Mesenchymal stem cell (in vitro differentiated cells and primary cell): Measurements from ENCODE around the gene SHC3.

Experiments used
- DNase-seq: peaks from one replicate; pipeline ENCODE4 v3.0.0-alpha.2; 2013
- H2AFZ ChIP-seq: one replicate; pipeline ENCODE4 v1.6.1; 2013; ENCODE audit warnings: low read depth, mild to moderate bottlenecking, control low read depth, inconsistent platforms, low read length, moderate library complexity
- H2AK5ac ChIP-seq: 2 replicates; pipeline ENCODE4 v1.6.1; 2013; ENCODE audit warnings: low read length, moderate library complexity, mild to moderate bottlenecking, inconsistent platforms; ENCODE audit not compliant: severe bottlenecking
- H2BK120ac ChIP-seq: one replicate; pipeline ENCODE4 v1.6.1; 2013; ENCODE audit warnings: low read depth, mild to moderate bottlenecking, inconsistent platforms, low read length, moderate library complexity
- H2BK12ac ChIP-seq, 2 experiments: one replicate each; pipeline ENCODE4 v1.6.1; 2013; ENCODE audit warnings: inconsistent platforms in 2 of 2, low read length in 2 of 2, mild to moderate bottlenecking in 2 of 2, moderate library complexity in 2 of 2, control low read depth in 1 of 2
- H2BK15ac ChIP-seq: one replicate; pipeline ENCODE4 v1.6.1; 2013; ENCODE audit warnings: mild to moderate bottlenecking, low read depth, inconsistent platforms; ENCODE audit not compliant: poor library complexity, severe bottlenecking
- H2BK5ac ChIP-seq: 2 replicates; pipeline ENCODE4 v1.6.1; 2013; ENCODE audit warnings: low read depth, mild to moderate bottlenecking, low read length, control low read depth, inconsistent platforms; ENCODE audit not compliant: poor library complexity, severe bottlenecking
- H3K14ac ChIP-seq, 2 experiments: one replicate each; pipeline ENCODE4 v1.6.1; 2013; ENCODE audit warnings: inconsistent platforms in 2 of 2, low read length in 2 of 2, control low read depth in 1 of 2, mild to moderate bottlenecking in 1 of 2, moderate library complexity in 1 of 2
- H3K18ac ChIP-seq, 2 experiments: one replicate each; pipeline ENCODE4 v1.6.1; 2013; ENCODE audit warnings: inconsistent platforms in 2 of 2, low read length in 2 of 2, control low read depth in 1 of 2, low read depth in 1 of 2, mild to moderate bottlenecking in 1 of 2
- H3K23ac ChIP-seq, 2 experiments: one replicate each; pipeline ENCODE4 v1.6.1; 2013; ENCODE audit warnings: inconsistent platforms in 2 of 2, low read length in 2 of 2, mild to moderate bottlenecking in 2 of 2, moderate library complexity in 2 of 2, control low read depth in 1 of 2
- H3K27ac ChIP-seq: 2 replicates; pipeline ENCODE4 v1.5.1; 2013; ENCODE audit warnings: mild to moderate bottlenecking, moderate library complexity, low read length, control low read depth, inconsistent platforms; ENCODE audit not compliant: poor library complexity, severe bottlenecking
- H3K27me3 ChIP-seq, 2 experiments: 2 replicates each; pipeline versions ENCODE4 v1.6.1 to v1.7.0; 2013; ENCODE audit warnings: low read length in 2 of 2, mild to moderate bottlenecking in 2 of 2, moderate library complexity in 2 of 2, control low read depth in 1 of 2, inconsistent platforms in 1 of 2; ENCODE audit not compliant: control insufficient read depth in 1 of 2, insufficient read depth in 1 of 2
- H3K36me3 ChIP-seq, 2 experiments: 2 replicates each; pipeline versions ENCODE4 v1.6.1 to v1.7.0; 2013; ENCODE audit warnings: low read length in 2 of 2, control low read depth in 1 of 2, inconsistent platforms in 1 of 2, low read depth in 1 of 2, mild to moderate bottlenecking in 1 of 2; ENCODE audit not compliant: insufficient read depth in 2 of 2, control insufficient read depth in 1 of 2
- H3K4ac ChIP-seq, 2 experiments: one replicate each; pipeline ENCODE4 v1.6.1; 2013; ENCODE audit warnings: inconsistent platforms in 2 of 2, low read length in 2 of 2, mild to moderate bottlenecking in 2 of 2, moderate library complexity in 2 of 2, control low read depth in 1 of 2, low read depth in 1 of 2
- H3K4me1 ChIP-seq: 2 replicates; pipeline ENCODE4 v1.6.1; 2013; ENCODE audit warnings: low read depth, low read length, control low read depth; ENCODE audit not compliant: control insufficient read depth, insufficient read depth
- H3K4me2 ChIP-seq: 2 replicates; pipeline ENCODE4 v1.6.1; 2013; ENCODE audit warnings: low read length, mild to moderate bottlenecking, inconsistent platforms; ENCODE audit not compliant: poor library complexity, severe bottlenecking
- H3K4me3 ChIP-seq, 2 experiments: 2 replicates each; pipeline versions ENCODE4 v1.5.1 to v1.7.0; 2013; ENCODE audit warnings: low read length in 2 of 2, mild to moderate bottlenecking in 2 of 2, control low read depth in 1 of 2, low read depth in 1 of 2; ENCODE audit not compliant: insufficient read depth in 1 of 2
- H3K79me1 ChIP-seq: replicated peaks from 2 replicates; pipeline ENCODE4 v1.6.1; 2013; ENCODE audit warnings: mild to moderate bottlenecking, control low read depth, low read length, inconsistent platforms; ENCODE audit not compliant: poor library complexity, severe bottlenecking
- H3K9ac ChIP-seq: 2 replicates; pipeline ENCODE4 v1.7.0; 2013; ENCODE audit warnings: mild to moderate bottlenecking, low read length, moderate library complexity
- H3K9me3 ChIP-seq: 2 replicates; pipeline ENCODE4 v1.7.0; 2013; ENCODE audit warnings: mild to moderate bottlenecking, low read length; ENCODE audit not compliant: control insufficient read depth
- H4K8ac ChIP-seq: one replicate; pipeline ENCODE4 v1.6.1; 2013; ENCODE audit warnings: inconsistent platforms, mild to moderate bottlenecking, low read length, moderate library complexity
- H4K91ac ChIP-seq: one replicate; pipeline ENCODE4 v1.6.1; 2013; ENCODE audit warnings: mild to moderate bottlenecking, low read length, inconsistent platforms
- WGBS: methylation state at CpG from one replicate; pipeline ENCODE4 v1.1.7; 2013; ENCODE audit warnings: mixed read lengths; 5-methylcytosine and 5-hydroxymethylcytosine counted together

SHC3 gene

DNA sequence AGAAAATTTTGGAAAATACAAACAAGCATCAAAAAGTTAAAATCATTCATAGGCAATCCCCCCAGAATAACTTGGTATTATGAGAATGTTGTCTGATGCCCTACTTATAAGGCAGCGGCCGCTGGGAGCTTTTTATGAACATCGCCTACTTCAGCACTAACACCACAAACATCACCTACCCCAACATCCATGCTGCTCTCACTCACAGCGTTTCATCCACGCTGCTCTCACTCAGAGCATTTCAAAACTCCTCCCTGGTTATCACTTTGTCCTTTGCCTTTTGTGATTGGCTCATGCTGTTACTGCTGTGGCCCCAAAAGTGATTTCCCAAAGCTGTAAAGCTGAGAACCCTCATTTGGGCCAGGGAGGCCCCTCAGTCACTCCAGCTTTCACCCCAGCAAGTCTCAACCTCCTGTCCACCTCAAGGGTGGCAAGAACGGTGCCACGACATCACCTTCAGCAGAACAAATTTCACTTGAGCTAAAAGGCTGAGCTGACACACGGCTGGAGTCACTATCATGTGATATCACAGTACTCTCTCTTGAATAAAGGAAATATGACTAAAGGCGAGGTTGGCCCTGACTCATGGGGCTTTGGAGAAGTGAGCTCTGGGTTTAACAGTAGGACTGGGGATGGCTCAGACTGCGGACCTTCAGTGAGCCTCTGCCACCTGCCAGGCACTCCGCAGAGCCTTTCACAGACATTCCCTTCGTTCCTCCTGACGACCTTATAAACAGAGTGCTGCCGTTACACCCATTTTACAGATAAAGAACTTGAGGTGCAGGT is 25.2 kb downstream of the SHC3 start:
- Histone ChIP-seq H2BK5ac (no peak overlapping the region), H2BK12ac (peak overlapping the region; percentile 64 to 67), H3K79me1 (peaks cover 20% of the 10 kb centered on the region), H3K4me1 (peaks cover 14% of the 10 kb centered on the region), H2BK15ac (no peak overlapping the region), H3K14ac (peak overlapping the region in 1 of 2 experiments; percentile 23), H2BK120ac (no peak overlapping the region), H3K4me2 (no peak overlapping the region), H3K4me3 (no peak overlapping the region), H3K23ac (no peak overlapping the region), H2AFZ (no peak overlapping the region), H2AK5ac (peak overlapping the region; percentile 2), H3K9ac (peak overlapping the region; percentile 84), H4K91ac (peak overlapping the region; percentile 53), H3K18ac (peak overlapping the region; percentile 30 to 46), H4K8ac (peak overlapping the region; percentile 69), H3K9me3 (no peaks in the 10 kb centered on the region), H3K4ac (peak overlapping the region in 1 of 2 experiments; percentile 68), H3K27me3 (no peaks in the 10 kb centered on the region), H3K27ac (peak overlapping the region; percentile 25), H3K36me3 (no peaks in the 10 kb centered on the region)
- WGBS = 58% methylated on average over 13 of the region's 14 CpGs
- peak; percentile 83 for DNase-seq

GRCh38 chr9:89149726-89150125 is 28.9 kb downstream of the SHC3 start:
- no peaks in the 10 kb centered on the region for H3K27me3 ChIP-seq
- DNase-seq = peak; percentile 69
- no peak overlapping the region for H2BK12ac ChIP-seq
- H3K14ac ChIP-seq = no peak overlapping the region
- H2AFZ ChIP-seq = no peak overlapping the region
- H3K36me3 ChIP-seq = no peaks in the 10 kb centered on the region
- H3K27ac ChIP-seq = no peak overlapping the region
- H2BK5ac ChIP-seq = no peak overlapping the region
- no peak overlapping the region for H3K4ac ChIP-seq
- no peak overlapping the region for H3K18ac ChIP-seq
- H4K8ac ChIP-seq = no peak overlapping the region
- H3K9me3 ChIP-seq = no peaks in the 10 kb centered on the region
- no peak overlapping the region for H4K91ac ChIP-seq
- no peak overlapping the region for H2AK5ac ChIP-seq
- peaks cover 8% of the 10 kb centered on the region for H3K4me1 ChIP-seq
- WGBS = 17% methylated on average over 2 of the region's 3 CpGs
- H3K79me1 ChIP-seq = peaks cover 8% of the 10 kb centered on the region
- no peak overlapping the region for H3K23ac ChIP-seq
- H2BK120ac ChIP-seq = no peak overlapping the region
- H3K4me2 ChIP-seq = no peak overlapping the region
- no peak overlapping the region for H2BK15ac ChIP-seq
- H3K4me3 ChIP-seq = peak overlapping the region in 1 of 2 experiments; percentile 2
- no peak overlapping the region for H3K9ac ChIP-seq

DNA sequence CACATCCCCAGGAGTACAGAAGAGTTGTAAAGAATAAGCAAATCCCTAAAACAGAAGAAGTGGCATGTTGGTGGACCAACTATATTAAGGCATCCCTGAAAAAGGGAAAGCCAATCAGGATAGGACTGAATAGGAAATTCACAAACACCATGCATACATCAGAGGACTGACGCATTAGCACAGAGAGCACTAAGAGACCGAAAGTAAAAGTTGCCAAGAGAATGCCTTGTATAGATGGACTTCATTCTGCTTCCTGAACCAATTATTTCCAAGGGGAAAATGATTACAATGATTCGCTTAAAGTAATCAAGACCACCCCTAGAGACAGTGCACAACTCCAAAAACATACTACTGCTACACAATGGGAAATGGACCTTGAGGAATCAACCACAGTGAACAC is 33.5 kb downstream of the SHC3 start:
- Histone ChIP-seq H3K4me3 (peak overlapping the region in 1 of 2 experiments; percentile 30), H3K18ac (no peak overlapping the region), H2AFZ (no peak overlapping the region), H3K79me1 (peaks cover 18% of the 10 kb centered on the region), H4K8ac (no peak overlapping the region), H3K14ac (no peak overlapping the region), H3K9me3 (no peaks in the 10 kb centered on the region), H3K4me2 (no peak overlapping the region), H2BK15ac (no peak overlapping the region), H3K36me3 (no peaks in the 10 kb centered on the region), H4K91ac (no peak overlapping the region), H3K4ac (no peak overlapping the region), H3K4me1 (peaks cover 2% of the 10 kb centered on the region), H3K23ac (no peak overlapping the region), H3K27ac (no peak overlapping the region), H3K27me3 (no peaks in the 10 kb centered on the region), H2BK12ac (no peak overlapping the region), H2AK5ac (no peak overlapping the region), H2BK5ac (no peak overlapping the region), H2BK120ac (no peak overlapping the region), H3K9ac (peak overlapping the region; percentile 72)
- DNase-seq = no peak
- 98% methylated on average over 3 of the region's 3 CpGs for WGBS

DNA sequence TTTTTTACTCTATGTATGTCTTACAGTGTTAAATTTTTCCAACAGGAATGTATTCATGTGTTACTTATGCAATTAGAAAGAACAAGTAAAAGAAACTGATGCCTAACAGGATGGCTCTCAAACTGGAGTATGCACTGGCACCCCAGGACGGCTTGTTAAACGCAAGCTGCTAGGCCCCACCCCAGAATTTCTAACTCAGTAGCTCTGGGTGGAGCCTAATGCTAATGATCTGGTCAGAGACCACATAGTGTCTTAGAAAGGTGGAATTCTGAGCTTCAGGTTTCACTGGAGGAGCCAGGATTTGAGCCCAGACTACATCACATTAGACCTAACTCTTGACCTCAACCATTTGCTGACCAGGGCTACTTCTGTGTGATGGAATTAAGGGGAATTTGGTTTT is 34.4 kb downstream of the SHC3 start:
- 78% methylated on average over 2 of the region's 2 CpGs for WGBS
- no peaks in the 10 kb centered on the region for H3K36me3 ChIP-seq
- H2AFZ ChIP-seq = no peak overlapping the region
- no peaks in the 10 kb centered on the region for H3K27me3 ChIP-seq
- H3K23ac ChIP-seq = no peak overlapping the region
- H3K4me3 ChIP-seq = no peak overlapping the region
- no peak overlapping the region for H4K8ac ChIP-seq
- H3K4ac ChIP-seq = no peak overlapping the region
- no peak for DNase-seq
- H3K4me2 ChIP-seq = no peak overlapping the region
- no peak overlapping the region for H3K14ac ChIP-seq
- no peak overlapping the region for H3K27ac ChIP-seq
- H3K9me3 ChIP-seq = no peaks in the 10 kb centered on the region
- H3K79me1 ChIP-seq = peaks cover 18% of the 10 kb centered on the region
- H2AK5ac ChIP-seq = no peak overlapping the region
- H4K91ac ChIP-seq = no peak overlapping the region
- H3K4me1 ChIP-seq = peaks cover 2% of the 10 kb centered on the region
- no peak overlapping the region for H2BK120ac ChIP-seq
- no peak overlapping the region for H2BK15ac ChIP-seq
- no peak overlapping the region for H3K9ac ChIP-seq
- H2BK12ac ChIP-seq = no peak overlapping the region
- H3K18ac ChIP-seq = no peak overlapping the region
- H2BK5ac ChIP-seq = no peak overlapping the region
